Mammary epithelial cell (primary cell): ENCODE measurements around the gene DPF3.

Experiments used
- CTCF ChIP-seq, 2 donors: IDR thresholded peaks in 1 of 2; conservative IDR thresholded peaks in 1 of 2; 2 replicates each; pipeline ENCODE4 v1.5.1; 2011 to 2012; ENCODE audit warnings: inconsistent platforms in 2 of 2, low read length in 2 of 2, mild to moderate bottlenecking in 2 of 2, control low read depth in 1 of 2, low read depth in 1 of 2; ENCODE audit not compliant: insufficient read depth in 1 of 2; ENCODE audit errors: extremely low read depth in 1 of 2
- EZH2 ChIP-seq: IDR thresholded peaks from 2 replicates; pipeline ENCODE4 v1.6.1; 2012; ENCODE audit warnings: low read length, inconsistent platforms, borderline replicate concordance

- TF ChIP-seq CTCF (conservative IDR thresholded peaks at IDR 0.05 in 1 of 2, IDR thresholded peaks at IDR 0.05 in 1 of 2; ENCODE audit: extremely low read depth in 1 of 2, insufficient read depth in 1 of 2, low read depth in 1 of 2, low read length in 2 of 2) (no peak), EZH2 (no peak)
These were observed 167.5 kb downstream of the DPF3 start for GRCh38 chr14:72726444-72726843.
